Measurements from ENCODE around the gene CYP2R1. TPM values are rescaled to one million over a fixed set of nuclear protein-coding genes. Genes with fewer than 3 reads are reported as not detected.

The CYP2R1 gene
- total and polyA plus RNA-seq, 2 of the 13 experiments (the other 11 are each of a cell fraction or from before 2014, with no cell fraction given): 0.59 to 0.60 TPM

DNA sequence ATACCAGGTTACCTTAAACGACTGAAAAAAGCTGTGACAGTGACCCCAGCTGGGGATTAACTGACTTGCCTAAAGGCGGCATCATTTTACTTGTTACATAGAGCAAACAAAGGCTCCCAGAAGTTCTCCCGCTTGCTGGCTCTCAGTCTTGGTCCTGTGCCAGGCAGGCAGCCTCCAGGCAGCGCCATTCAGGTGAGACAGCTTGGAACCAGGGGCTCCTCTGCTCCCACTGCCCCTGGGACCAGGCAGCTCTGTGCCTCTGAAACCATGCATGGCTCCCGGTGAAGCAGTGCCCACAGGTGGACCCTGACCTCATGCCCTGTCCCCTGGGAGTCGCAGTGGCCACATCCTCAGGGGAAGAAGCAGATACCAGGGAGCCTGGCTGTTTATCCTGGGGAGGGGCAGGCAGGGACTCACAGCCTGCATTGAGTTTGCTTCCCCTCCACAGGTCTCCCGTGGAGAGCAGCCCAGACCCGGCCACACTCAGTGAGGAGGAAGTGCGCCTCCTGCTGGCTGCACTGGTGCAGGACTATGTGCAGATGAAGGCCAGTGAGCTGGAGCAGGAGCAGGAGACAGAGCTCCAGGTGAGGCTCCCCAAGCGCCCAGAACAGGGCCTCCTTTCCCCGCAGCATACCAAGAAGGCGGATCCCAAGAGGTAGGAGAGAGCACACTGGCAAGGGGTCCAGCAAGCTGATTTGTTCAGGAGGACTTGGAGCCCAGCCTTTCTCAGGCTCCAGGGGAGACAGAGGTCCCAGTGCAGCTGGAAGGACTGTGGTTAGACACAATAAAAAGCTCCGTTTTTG is 15.6 kb upstream of the CYP2R1 start (continued):
- TF ChIP-seq ZNF788 (CRISPR knock-in tag; IDR thresholded peaks at IDR 0.05; ENCODE audit: borderline replicate concordance) (no peak), FLYWCH1 (CRISPR knock-in tag; IDR thresholded peaks at IDR 0.05) (no peak), ZBTB4 (CRISPR knock-in tag; IDR thresholded peaks at IDR 0.05; ENCODE audit: borderline replicate concordance) (no peak), ZNF430 (CRISPR knock-in tag; IDR thresholded peaks at IDR 0.05) (no peak), RERE (CRISPR knock-in tag; IDR thresholded peaks at IDR 0.05; ENCODE audit: low read depth) (no peak), ATF5 (CRISPR knock-in tag; IDR thresholded peaks at IDR 0.05; ENCODE audit: low read depth) (no peak), TEAD2 (CRISPR knock-in tag; IDR thresholded peaks at IDR 0.05) (no peak), SKI (IDR thresholded peaks at IDR 0.05; ENCODE audit: partially characterized antibody) (no peak), NBN (conservative IDR thresholded peaks at IDR 0.05) (no peak), BATF2 (CRISPR knock-in tag; IDR thresholded peaks at IDR 0.05) (no peak), ATF1 (CRISPR knock-in tag; IDR thresholded peaks at IDR 0.05) (no peak)
- TF ChIP-seq, protein P1, sequence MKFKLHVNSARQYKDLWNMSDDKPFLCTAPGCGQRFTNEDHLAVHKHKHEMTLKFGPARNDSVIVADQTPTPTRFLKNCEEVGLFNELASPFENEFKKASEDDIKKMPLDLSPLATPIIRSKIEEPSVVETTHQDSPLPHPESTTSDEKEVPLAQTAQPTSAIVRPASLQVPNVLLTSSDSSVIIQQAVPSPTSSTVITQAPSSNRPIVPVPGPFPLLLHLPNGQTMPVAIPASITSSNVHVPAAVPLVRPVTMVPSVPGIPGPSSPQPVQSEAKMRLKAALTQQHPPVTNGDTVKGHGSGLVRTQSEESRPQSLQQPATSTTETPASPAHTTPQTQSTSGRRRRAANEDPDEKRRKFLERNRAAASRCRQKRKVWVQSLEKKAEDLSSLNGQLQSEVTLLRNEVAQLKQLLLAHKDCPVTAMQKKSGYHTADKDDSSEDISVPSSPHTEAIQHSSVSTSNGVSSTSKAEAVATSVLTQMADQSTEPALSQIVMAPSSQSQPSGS (CRISPR knock-in tag; IDR thresholded peaks at IDR 0.05): no peak
- TF ChIP-seq, protein P2, sequence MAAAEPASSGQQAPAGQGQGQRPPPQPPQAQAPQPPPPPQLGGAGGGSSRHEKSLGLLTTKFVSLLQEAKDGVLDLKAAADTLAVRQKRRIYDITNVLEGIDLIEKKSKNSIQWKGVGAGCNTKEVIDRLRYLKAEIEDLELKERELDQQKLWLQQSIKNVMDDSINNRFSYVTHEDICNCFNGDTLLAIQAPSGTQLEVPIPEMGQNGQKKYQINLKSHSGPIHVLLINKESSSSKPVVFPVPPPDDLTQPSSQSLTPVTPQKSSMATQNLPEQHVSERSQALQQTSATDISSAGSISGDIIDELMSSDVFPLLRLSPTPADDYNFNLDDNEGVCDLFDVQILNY (CRISPR knock-in tag; conservative IDR thresholded peaks at IDR 0.05): no peak
- TF ChIP-seq, protein P3, sequence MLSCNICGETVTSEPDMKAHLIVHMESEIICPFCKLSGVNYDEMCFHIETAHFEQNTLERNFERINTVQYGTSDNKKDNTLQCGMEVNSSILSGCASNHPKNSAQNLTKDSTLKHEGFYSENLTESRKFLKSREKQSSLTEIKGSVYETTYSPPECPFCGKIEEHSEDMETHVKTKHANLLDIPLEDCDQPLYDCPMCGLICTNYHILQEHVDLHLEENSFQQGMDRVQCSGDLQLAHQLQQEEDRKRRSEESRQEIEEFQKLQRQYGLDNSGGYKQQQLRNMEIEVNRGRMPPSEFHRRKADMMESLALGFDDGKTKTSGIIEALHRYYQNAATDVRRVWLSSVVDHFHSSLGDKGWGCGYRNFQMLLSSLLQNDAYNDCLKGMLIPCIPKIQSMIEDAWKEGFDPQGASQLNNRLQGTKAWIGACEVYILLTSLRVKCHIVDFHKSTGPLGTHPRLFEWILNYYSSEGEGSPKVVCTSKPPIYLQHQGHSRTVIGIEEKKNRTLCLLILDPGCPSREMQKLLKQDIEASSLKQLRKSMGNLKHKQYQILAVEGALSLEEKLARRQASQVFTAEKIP (CRISPR knock-in tag; IDR thresholded peaks at IDR 0.05; ENCODE audit: borderline replicate concordance): no peak

All from HepG2 (cell line).